HFFc6 (cell line): ENCODE data around the gene ART1. TPM values are rescaled to one million over a fixed set of nuclear protein-coding genes. Genes with fewer than 3 reads are reported as not detected.
A peak's percentile ranks its signal among the peaks of the same experiment; 100 is the strongest.

ENCODE experiments used
- DNase-seq: peaks from one replicate; pipeline ENCODE4 v3.0.0-alpha.2; 2018
- H3K27ac Mint-ChIP-seq: 2 replicates; pipeline ENCODE4 v1.8.0; 2020; ENCODE audit warnings: mild to moderate bottlenecking, mixed read lengths
- H3K27me3 Mint-ChIP-seq: 2 replicates; pipeline ENCODE4 v1.8.0; 2021; ENCODE audit warnings: mild to moderate bottlenecking, moderate library complexity, mixed read lengths; ENCODE audit not compliant: insufficient read depth
- H3K36me3 Mint-ChIP-seq: 2 replicates; pipeline ENCODE4 v1.8.0; 2021; ENCODE audit warnings: low read depth, mixed read lengths
- H3K4me1 Mint-ChIP-seq: 2 replicates; pipeline ENCODE4 v1.8.0; 2020; ENCODE audit warnings: low read depth, mixed read lengths
- H3K4me3 Mint-ChIP-seq: 2 replicates; pipeline ENCODE4 v1.8.0; 2020; ENCODE audit warnings: mild to moderate bottlenecking, moderate library complexity, mixed read lengths
- H3K9me3 Mint-ChIP-seq: 2 replicates; pipeline ENCODE4 v1.8.0; 2020; ENCODE audit warnings: mild to moderate bottlenecking, mixed read lengths
- CTCF ChIP-seq: fragments of 200-600 bp; sonication (generic); IDR thresholded peaks from 2 replicates; pipeline ENCODE4 v1.5.0; 2021; ENCODE audit warnings: antibody characterized with exemption, mild to moderate bottlenecking
- total RNA-seq, 6 experiments: library from RNA; stranded (reverse); fragmentation: NEBNext Ultra II Directional; extraction: Animal tissue kit (Norgen Biotek cat#: 25700); gene quantifications; 2 replicates in 1 of 6; 3 replicates in 5 of 6; pipeline ENCODE4 v1.2.3, GENCODE V29; 2021

Gene ART1
- total RNA-seq, 6 experiments from 2014 or later, result not detected

DNA sequence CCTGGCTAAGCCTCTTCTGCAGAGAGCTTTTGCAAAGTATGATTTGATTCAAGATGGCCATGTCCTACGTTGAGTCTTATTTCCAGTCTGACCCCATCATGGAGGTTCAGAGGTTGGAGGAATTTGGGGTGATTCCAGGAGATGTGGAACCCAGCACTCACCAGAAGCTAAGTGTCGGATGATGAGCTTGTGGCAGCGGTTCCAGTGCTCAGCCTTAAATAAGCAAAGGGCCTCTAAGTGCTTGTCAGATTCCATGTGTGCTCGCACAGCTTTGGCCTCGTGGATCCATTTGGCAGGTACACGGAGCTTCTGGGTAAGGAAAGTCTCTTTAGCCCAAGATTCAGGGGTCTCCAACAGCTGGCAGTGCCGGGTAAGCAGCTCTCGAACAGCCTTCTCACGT lies 38.1 kb downstream of the ART1 start:
- H3K27me3 Mint-ChIP-seq, result no peaks in the 10 kb centered on the region
- peaks cover 56% of the 10 kb centered on the region for H3K36me3 Mint-ChIP-seq
- no peak overlapping the region for H3K27ac Mint-ChIP-seq
- no peak for DNase-seq
- H3K4me3 Mint-ChIP-seq, result no peak overlapping the region
- TF ChIP-seq CTCF, result 0 out of 2 replicates have a peak, but pooled peaks have one; percentile 22
- H3K9me3 Mint-ChIP-seq, result no peaks in the 10 kb centered on the region
- H3K4me1 Mint-ChIP-seq, result peaks cover 17% of the 10 kb centered on the region

- Mint-ChIP-seq H3K9me3 (no peaks in the 10 kb centered on the region), H3K27ac (peak overlapping the region; percentile 46), H3K36me3 (peaks cover 46% of the 10 kb centered on the region), H3K4me3 (no peak overlapping the region), H3K27me3 (no peaks in the 10 kb centered on the region), H3K4me1 (peaks cover 17% of the 10 kb centered on the region)
- no peak for DNase-seq
- no peak for TF ChIP-seq CTCF
These were observed 39.3 kb downstream of the ART1 start for GRCh38 chr11:3684129-3684818.

GRCh38 chr11:3684819-3685172 lies 39.9 kb downstream of the ART1 start:
- Mint-ChIP-seq H3K27me3 (no peaks in the 10 kb centered on the region), H3K27ac (no peak overlapping the region), H3K4me3 (no peak overlapping the region), H3K9me3 (no peaks in the 10 kb centered on the region), H3K4me1 (peaks cover 17% of the 10 kb centered on the region), H3K36me3 (peaks cover 41% of the 10 kb centered on the region)
- no peak for TF ChIP-seq CTCF
- DNase-seq, result no peak

GRCh38 chr11:3685923-3686322 lies 41.0 kb downstream of the ART1 start:
- Mint-ChIP-seq H3K4me1 (peaks cover 17% of the 10 kb centered on the region), H3K27me3 (no peaks in the 10 kb centered on the region), H3K36me3 (peaks cover 47% of the 10 kb centered on the region), H3K4me3 (no peak overlapping the region), H3K9me3 (no peaks in the 10 kb centered on the region), H3K27ac (no peak overlapping the region; the same call in 1 of the 2 replicates)
- TF ChIP-seq CTCF, result no peak
- no peak for DNase-seq

GRCh38 chr11:3686751-3687150 lies 41.8 kb downstream of the ART1 start:
- H3K9me3 Mint-ChIP-seq, result no peaks in the 10 kb centered on the region
- DNase-seq, result no peak
- H3K4me3 Mint-ChIP-seq, result no peak overlapping the region
- TF ChIP-seq CTCF, result no peak
- no peak overlapping the region for H3K27ac Mint-ChIP-seq
- peaks cover 17% of the 10 kb centered on the region for H3K4me1 Mint-ChIP-seq
- no peaks in the 10 kb centered on the region for H3K27me3 Mint-ChIP-seq
- peaks cover 50% of the 10 kb centered on the region for H3K36me3 Mint-ChIP-seq
